Measurements from ENCODE around the gene PLA2G1B. TPM values are rescaled to one million over a fixed set of nuclear protein-coding genes. Genes with fewer than 3 reads are reported as not detected.

PLA2G1B gene
- total and polyA plus RNA-seq, 8 donors: 1.1 to 76.9 (median 1.8) TPM

DNA sequence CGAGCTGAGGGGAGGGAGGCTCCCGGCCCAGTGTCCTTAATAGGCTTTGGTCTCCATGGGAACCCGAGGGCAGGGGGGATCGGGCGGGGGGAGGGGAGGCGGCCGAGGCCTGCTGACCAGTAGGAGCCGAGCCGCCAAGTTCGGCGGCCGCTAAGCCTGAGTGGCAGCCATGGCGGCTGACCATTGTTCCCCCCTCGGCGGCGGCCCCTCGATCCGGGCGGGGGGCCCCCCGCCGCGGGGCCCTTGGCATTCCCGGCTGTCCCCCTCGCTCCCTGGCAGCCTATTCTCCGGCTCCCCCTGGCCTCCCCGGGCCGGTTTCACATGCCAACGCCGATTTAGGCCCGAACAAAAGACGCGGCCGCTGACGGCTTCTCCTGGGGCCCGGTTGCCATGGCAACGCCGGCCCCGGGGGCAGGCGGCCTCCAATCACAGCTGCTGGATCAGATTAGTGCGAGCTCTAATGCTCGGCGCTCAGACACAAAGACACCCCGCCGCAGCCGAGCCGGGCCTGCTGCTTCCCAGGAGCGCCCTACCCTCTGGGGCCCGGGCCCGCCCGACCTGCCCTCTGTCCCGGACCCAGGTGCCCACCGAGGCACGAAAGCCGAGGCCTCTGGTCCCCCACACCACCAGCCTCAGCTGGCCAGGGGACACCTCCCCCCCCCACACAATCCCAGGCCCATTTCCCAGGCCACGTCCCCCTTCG lies 34.1 kb upstream of the PLA2G1B start:
- Histone ChIP-seq H3K4me3 (peak overlapping the region in 1 of 2 donors; percentile 17), H3K27me3 (peaks cover 0 to 81% of the 10 kb centered on the region in 2 donors), H3K36me3 (no peaks in the 10 kb centered on the region), H3K27ac (no peak overlapping the region), H3K9me3 (no peaks in the 10 kb centered on the region), H3K4me1 (peaks cover 0 to 6% of the 10 kb centered on the region in 2 donors)
- DNase-seq (peak in 3 of 4 donors; percentile 49 to 93 (median 82)), ATAC-seq (no peak)
- intact Hi-C loops (cut with DNase I): no loop called here
- TF ChIP-seq, protein P1, sequence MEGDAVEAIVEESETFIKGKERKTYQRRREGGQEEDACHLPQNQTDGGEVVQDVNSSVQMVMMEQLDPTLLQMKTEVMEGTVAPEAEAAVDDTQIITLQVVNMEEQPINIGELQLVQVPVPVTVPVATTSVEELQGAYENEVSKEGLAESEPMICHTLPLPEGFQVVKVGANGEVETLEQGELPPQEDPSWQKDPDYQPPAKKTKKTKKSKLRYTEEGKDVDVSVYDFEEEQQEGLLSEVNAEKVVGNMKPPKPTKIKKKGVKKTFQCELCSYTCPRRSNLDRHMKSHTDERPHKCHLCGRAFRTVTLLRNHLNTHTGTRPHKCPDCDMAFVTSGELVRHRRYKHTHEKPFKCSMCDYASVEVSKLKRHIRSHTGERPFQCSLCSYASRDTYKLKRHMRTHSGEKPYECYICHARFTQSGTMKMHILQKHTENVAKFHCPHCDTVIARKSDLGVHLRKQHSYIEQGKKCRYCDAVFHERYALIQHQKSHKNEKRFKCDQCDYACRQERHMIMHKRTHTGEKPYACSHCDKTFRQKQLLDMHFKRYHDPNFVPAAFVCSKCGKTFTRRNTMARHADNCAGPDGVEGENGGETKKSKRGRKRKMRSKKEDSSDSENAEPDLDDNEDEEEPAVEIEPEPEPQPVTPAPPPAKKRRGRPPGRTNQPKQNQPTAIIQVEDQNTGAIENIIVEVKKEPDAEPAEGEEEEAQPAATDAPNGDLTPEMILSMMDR (IDR thresholded peaks at IDR 0.05): no peak

DNA sequence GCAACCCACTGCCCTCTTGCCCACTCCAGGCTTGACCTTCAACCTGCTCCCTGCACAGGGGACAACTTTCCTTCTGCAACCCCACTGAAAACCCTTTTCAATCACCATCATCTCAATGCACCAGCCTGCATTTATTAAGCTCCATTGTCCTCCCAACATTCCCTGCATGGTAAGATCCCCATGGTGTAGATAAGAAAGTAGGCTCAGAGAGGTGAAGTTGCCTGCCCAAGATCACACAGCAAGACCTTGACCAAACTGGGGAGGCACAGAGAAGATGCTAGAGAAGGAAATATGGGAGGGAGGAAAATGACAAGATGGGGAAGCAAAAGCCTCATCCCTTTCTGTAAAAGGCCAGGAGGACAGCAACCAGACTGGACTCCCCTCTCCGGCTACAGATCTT lies 31.5 kb upstream of the PLA2G1B start:
- Histone ChIP-seq H3K4me1 (peaks cover 0 to 6% of the 10 kb centered on the region in 2 donors), H3K36me3 (no peaks in the 10 kb centered on the region), H3K27ac (no peak overlapping the region), H3K9me3 (no peaks in the 10 kb centered on the region), H3K4me3 (no peak overlapping the region), H3K27me3 (peaks cover 0 to 59% of the 10 kb centered on the region in 2 donors)
- intact Hi-C loops (cut with DNase I): loop anchor here (5.0 to 10.0 kb wide), 2 partner anchors 73 to 76 kb away; partner anchors contain the start of gene COX6A1 (in 1 of the 2)
- ATAC-seq (no peak), DNase-seq (no peak)
- TF ChIP-seq, protein P1 (IDR thresholded peaks at IDR 0.05): no peak

DNA sequence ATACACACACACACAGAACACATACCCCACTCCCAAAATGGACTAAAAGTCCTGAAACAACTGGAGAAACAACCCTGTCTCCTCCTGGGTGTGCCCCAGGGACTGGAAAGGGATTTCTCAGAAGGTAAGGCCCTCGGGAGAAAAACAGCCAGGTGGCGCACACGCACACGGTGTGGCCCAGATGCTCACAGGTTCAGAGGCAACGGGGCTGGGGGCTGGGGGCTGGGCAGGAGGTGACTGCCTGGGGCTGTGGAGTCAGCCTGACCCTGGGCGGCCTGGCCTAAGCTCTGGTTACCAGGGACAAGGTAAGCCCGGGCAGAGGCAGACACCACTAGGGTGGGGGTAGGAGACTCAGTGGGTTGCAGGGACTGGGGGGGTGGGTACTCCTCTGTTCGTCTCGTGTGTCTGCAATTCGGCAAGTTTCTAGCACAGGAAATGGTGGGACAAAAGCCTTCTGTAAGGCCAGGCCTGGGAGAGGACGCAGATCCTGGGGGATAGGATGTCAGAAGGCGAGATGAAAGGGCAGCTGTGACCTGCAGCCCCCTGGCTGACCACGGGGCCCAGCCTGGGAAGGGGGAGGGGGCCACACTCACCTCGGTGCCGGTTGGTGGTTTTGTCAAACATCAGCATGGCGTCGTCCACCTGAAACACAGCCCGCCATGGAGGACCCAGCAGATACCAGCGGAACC lies 31.0 kb upstream of the PLA2G1B start:
- H3K9me3 ChIP-seq: no peaks in the 10 kb centered on the region
- no peak overlapping the region for H3K4me3 ChIP-seq
- H3K27me3 ChIP-seq: peaks cover 0 to 53% of the 10 kb centered on the region in 2 donors
- intact Hi-C loops (cut with DNase I): loop anchor here (5.0 to 10.0 kb wide), 2 partner anchors 74 to 76 kb away; partner anchors contain the start of gene COX6A1 (in 1 of the 2)
- H3K27ac ChIP-seq: no peak overlapping the region
- TF ChIP-seq, protein P1 (IDR thresholded peaks at IDR 0.05): no peak
- peaks cover 0 to 6% of the 10 kb centered on the region in 2 donors for H3K4me1 ChIP-seq
- DNase-seq (no peak), ATAC-seq (no peak)
- H3K36me3 ChIP-seq: no peaks in the 10 kb centered on the region

DNA sequence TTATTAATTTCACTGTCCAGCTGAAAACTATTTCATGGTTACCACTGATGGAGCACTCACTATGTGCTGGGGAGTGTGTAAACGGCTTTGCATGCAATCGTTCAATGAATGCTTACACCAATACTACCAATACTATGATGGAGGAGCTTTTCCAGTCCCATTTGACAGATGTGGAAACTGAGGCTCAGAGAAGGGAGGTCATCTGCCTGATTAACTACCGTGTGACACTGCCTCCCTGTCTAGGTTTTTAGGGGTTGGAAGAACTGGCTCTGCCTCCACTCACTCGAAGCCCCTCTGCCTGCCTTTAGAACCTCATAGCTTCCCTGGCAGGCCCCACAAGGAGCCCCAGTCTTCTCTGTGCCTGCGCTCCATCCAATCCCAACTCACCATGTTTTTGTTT lies 29.5 kb upstream of the PLA2G1B start:
- ATAC-seq: no peak
- Histone ChIP-seq H3K27ac (no peak overlapping the region), H3K4me1 (peaks cover 0 to 6% of the 10 kb centered on the region in 2 donors), H3K9me3 (no peaks in the 10 kb centered on the region), H3K36me3 (no peaks in the 10 kb centered on the region), H3K4me3 (no peak overlapping the region), H3K27me3 (peaks cover 0 to 39% of the 10 kb centered on the region in 2 donors)
- TF ChIP-seq, protein P1 (IDR thresholded peaks at IDR 0.05): no peak
- no peak for DNase-seq
- intact Hi-C loops (cut with DNase I): loop anchor here (5.0 to 10.0 kb wide), 2 partner anchors 75 to 78 kb away; partner anchors contain the start of gene COX6A1 (in 1 of the 2)

- no peak overlapping the region for H3K4me3 ChIP-seq
- peaks cover 0 to 3% of the 10 kb centered on the region in 2 donors for H3K4me1 ChIP-seq
- DNase-seq (peak in 2 of 4 donors; percentile 70 to 79), ATAC-seq (peak; percentile 97)
- no peaks in the 10 kb centered on the region for H3K9me3 ChIP-seq
- H3K36me3 ChIP-seq: no peaks in the 10 kb centered on the region
- TF ChIP-seq, protein P1 (IDR thresholded peaks at IDR 0.05): peak; percentile 77 to 81
- intact Hi-C loops (cut with DNase I): loop anchor here (5.0 to 10.0 kb wide), 2 partner anchors 76 to 78 kb away; partner anchors contain the start of gene COX6A1 (in 1 of the 2)
- no peak overlapping the region for H3K27ac ChIP-seq
- peaks cover 0 to 34% of the 10 kb centered on the region in 2 donors for H3K27me3 ChIP-seq
Observed at GRCh38 chr12:120356567-120357030, 29.0 kb upstream of the PLA2G1B start.

Measured in left lung (tissue), 10 donors.